ENCODE results near the gene KIAA1210. TPM values are rescaled to one million over a fixed set of nuclear protein-coding genes. Genes with fewer than 3 reads are reported as not detected.

Gene KIAA1210
- total RNA-seq, 2 donors from 2014 or later: not detected

- no peak for ATAC-seq
- intact Hi-C loops (cut with DNase I, micrococcal nuclease): no loop called here
- no peak for DNase-seq
These were observed 31.7 kb downstream of the KIAA1210 start for GRCh38 chrX:119095936-119096335.

DNA sequence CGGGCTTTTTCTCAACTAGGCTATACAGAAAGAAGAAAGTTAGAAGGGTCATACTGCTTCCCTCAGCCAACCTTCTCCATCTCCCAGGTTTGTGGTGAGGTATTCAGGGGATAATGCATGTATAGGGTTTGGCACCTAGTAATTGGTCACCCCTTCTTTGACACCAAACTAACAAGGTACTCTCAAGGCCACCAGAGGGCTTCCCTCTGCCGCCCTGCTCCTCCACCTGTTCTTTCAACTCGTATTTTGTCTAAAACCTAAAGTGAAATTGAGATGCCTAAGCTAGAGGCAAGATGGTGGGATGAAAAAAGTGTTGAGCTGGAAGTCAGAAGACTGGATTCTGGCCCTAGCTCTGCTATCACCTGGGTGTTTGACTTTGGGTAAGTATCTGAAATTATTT, 32.8 kb downstream of the KIAA1210 start:
- no peak for ATAC-seq
- intact Hi-C loops (cut with DNase I, micrococcal nuclease): no loop called here
- DNase-seq: no peak

DNA sequence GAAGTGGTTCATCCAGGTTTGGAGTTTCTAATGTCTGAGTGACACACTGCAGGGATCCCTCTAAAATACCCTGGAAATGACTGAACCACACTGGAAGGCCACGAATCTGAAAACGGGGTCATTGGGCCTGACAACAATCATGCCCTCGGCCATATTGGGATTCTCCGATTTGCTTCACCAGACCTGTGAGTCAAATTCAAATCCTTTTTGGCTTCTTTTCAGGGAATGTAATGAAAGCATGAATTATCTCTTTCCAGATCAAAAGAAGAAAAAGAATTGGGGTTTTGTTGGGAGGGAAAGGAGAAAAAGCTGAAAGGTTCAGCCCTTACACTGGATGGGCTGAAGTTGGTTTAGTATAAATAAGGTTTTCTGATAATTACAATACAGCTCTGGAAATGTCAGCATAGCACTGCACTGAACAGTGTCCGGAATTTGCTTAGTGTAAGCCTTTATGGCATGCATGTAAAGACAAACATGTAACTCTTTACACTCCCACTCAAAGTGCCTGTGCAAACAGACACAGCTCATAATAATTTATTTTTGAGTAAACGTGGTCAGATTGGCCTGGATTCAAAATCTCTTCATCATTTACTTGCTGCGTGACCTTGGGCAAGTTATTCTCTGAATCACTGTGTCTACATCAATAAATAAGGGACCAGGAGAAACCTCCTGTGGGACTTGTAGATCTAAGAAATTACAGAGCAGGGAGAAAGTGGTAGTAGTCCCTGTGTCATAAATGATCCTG, 33.4 kb downstream of the KIAA1210 start:
- intact Hi-C loops (cut with DNase I, micrococcal nuclease): no loop called here
- no peak for DNase-seq
- peak; percentile 88 for ATAC-seq

GRCh38 chrX:119090627-119091026, 37.0 kb downstream of the KIAA1210 start:
- ATAC-seq: no peak
- intact Hi-C loops (cut with DNase I, micrococcal nuclease): no loop called here
- DNase-seq: no peak

- DNase-seq: no peak
- intact Hi-C loops (cut with DNase I, micrococcal nuclease): no loop called here
- ATAC-seq: no peak
These were observed 38.0 kb downstream of the KIAA1210 start for GRCh38 chrX:119089619-119090018.

DNA sequence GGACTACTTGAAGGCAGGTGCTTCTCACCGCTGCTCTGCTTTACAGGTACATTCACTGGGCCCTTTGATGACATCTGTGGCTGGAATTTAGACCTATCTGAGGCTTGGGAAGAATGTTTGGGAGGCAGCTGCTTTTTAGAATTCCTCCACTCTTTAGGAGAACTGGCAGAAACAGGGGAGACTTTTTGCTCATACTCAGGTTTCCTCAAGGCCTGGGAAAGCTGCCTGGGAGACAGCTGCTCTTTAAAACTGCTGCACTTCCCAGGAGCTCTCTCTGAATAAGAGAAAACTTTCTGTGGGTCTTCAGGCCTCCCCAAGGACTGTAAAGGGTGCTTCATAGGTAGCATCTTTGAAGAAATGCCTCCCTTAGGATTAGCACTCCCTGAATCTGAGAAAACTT, 40.5 kb downstream of the KIAA1210 start:
- ATAC-seq: no peak
- DNase-seq: no peak
- intact Hi-C loops (cut with DNase I, micrococcal nuclease): no loop called here

GRCh38 chrX:119084766-119085165, 42.8 kb downstream of the KIAA1210 start:
- no peak for ATAC-seq
- intact Hi-C loops (cut with DNase I, micrococcal nuclease): no loop called here
- DNase-seq: no peak

DNA sequence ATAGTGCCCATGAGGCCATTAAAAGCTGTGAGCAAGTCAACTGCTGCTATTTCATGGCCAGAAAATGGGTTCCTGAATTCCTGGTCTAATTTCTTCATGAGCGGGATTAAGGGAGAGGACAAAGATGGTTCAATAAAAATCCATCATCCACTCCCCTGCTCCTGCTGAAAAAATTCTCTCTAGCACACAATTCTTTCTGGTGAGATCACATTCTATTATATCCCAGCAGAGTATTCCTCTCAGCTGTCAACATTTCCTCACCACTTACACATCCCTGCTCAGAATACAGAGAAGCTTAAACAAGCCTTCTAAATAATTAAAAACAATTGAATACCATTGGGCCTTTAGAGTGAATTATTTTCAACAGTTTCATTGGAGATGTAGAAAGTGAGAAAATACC, 45.3 kb downstream of the KIAA1210 start:
- ATAC-seq: no peak
- intact Hi-C loops (cut with DNase I, micrococcal nuclease): no loop called here
- DNase-seq: no peak

- ATAC-seq: no peak
- intact Hi-C loops (cut with DNase I, micrococcal nuclease): no loop called here
- DNase-seq: no peak
These were observed 52.2 kb downstream of the KIAA1210 start for GRCh38 chrX:119075270-119076025.

DNA sequence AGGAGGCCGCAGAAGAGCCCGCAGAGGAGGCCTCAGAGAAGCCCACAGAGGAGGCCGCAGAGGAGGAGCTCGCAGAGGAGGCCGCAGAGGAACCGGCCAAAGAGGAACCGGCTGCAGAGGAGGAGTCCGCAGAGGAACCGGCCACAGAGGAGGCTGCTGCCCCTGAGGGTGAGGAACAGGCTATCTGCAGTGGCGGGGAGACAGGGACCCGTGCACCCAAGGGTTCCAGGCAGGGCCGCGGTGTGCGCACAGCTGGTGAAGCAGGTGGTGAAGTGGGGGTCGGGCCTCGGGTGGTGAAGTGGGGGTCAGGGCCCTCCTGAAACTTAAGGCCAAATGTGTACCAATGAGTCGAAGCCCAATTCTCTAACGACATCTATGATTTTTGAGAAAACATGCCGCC, 53.7 kb downstream of the KIAA1210 start:
- DNase-seq: no peak
- intact Hi-C loops (cut with DNase I, micrococcal nuclease): no loop called here

GRCh38 chrX:119073200-119073905, 54.3 kb downstream of the KIAA1210 start:
- ATAC-seq: no peak
- intact Hi-C loops (cut with DNase I, micrococcal nuclease): no loop called here
- no peak for DNase-seq

More for the DNA sequence above, 53.7 kb downstream of the KIAA1210 start:
- ATAC-seq: no peak

- intact Hi-C loops (cut with DNase I, micrococcal nuclease): no loop called here
- DNase-seq (no peak), ATAC-seq (no peak)
These were observed 54.9 kb downstream of the KIAA1210 start, which contains the start of gene CT47C1 for GRCh38 chrX:119072744-119073143. CT47C1 (plus strand) TSS chrX:119072993; CDS start chrX:119073226, 233 bp downstream.

DNA sequence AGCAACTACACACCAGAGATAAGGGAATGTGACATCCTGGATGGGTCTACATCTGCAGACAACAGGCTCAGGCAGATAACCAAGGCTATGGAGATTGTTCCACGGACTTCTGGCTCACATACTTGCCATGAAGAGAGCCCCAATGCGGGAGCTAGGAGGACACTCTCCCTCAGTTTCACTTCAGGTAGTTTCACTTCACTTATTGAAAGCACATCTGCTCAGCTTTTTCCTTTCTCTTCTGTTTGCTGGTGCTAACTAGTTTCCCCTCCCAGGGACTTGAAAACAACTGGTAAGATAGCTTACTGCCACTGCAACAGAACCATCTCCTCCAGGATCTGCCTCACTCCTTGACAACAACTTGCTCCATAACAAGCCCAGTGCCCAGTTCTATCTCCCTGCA, 56.2 kb downstream of the KIAA1210 start:
- DNase-seq (no peak), ATAC-seq (no peak)
- intact Hi-C loops (cut with DNase I, micrococcal nuclease): no loop called here

DNA sequence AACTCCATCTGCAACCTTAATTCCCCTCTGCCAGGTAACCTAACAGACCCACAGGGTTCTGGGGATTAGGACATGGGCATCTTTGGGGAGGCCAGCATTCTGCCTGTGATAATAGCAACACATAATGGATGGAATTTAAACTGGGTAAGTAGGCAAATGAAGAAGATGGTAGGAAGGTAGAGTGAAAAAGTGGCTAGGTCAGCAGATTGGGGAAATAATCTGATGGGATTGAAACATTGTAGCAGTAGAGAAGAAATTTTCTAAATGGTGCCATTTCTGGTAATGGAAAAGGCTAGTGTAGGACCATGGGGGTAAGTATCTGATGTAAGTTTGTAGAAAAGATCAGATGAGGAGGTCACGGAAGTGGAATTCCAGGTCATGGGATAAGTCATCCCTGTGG, 57.9 kb downstream of the KIAA1210 start:
- no peak for DNase-seq
- intact Hi-C loops (cut with DNase I, micrococcal nuclease): loop anchor here in 1 of 2 donors (10.0 kb wide), 1 partner anchor 225 kb away; no protein-coding TSS in a partner anchor
- ATAC-seq: no peak

DNA sequence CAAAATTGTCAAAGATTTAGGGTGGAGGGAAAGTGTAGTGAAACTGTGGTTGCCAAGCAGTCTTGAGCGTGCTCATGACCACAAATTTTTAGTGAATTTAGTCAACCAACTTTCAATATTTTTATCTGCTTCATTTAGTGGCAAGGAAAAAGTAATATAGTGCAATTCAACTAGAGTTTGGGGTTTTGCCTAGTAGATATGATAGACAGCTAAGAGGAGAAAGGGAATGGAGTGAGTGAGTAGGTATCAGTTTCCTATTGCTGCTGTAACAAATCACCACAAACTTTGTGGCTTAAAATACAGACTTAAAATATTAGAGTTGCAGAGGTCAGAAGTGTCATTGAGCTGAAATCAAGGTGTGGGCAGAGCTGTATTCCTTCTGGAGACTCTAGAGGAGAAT, 58.5 kb downstream of the KIAA1210 start:
- intact Hi-C loops (cut with DNase I, micrococcal nuclease): loop anchor here in 1 of 2 donors (10.0 kb wide), 1 partner anchor 224 kb away; no protein-coding TSS in a partner anchor
- no peak for ATAC-seq
- no peak for DNase-seq

DNA sequence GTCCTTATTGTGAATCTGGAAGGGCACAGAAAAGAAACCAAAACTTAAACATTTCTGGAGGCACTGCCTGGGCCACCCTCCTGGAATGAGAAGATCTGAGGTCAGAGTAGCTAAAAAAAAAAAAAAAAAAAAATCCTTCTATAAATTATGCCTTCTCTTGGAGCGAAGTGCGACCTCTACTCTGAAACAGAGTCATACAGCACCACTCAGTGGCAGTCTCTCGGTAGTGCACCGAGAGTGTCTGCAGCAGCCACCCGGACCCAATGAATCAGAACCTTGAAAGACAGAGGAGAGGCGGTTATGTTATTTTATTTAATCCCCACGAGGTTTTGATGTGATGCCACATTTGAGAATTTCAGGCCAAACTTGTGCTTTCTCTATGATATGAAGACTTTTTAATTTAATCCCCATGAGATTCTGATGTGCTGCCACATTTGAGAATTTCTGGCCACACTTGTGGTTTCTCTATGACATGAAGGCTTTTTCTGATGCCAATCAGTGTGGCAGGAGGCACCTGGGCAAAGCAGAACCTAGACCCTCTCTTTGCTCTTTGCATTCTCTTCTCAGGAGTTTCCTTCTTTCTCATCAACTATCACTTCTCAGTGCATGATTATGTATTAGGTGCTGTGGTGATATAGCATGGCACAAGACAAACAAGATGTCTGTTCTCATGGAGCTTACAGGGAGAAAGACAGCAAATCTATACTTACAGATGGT, 60.4 kb downstream of the KIAA1210 start:
- peak in 1 of 2 donors; percentile 60 for DNase-seq
- intact Hi-C loops (cut with DNase I, micrococcal nuclease): loop anchor here in 1 of 2 donors (10.0 kb wide), 1 partner anchor 222 kb away; no protein-coding TSS in a partner anchor

GRCh38 chrX:119063428-119063827, 64.2 kb downstream of the KIAA1210 start:
- intact Hi-C loops (cut with DNase I, micrococcal nuclease): loop anchor here in 1 of 2 donors (10.0 kb wide), 1 partner anchor 219 kb away; no protein-coding TSS in a partner anchor

More for the DNA sequence above, 60.4 kb downstream of the KIAA1210 start:
- ATAC-seq: peak; percentile 80

DNA sequence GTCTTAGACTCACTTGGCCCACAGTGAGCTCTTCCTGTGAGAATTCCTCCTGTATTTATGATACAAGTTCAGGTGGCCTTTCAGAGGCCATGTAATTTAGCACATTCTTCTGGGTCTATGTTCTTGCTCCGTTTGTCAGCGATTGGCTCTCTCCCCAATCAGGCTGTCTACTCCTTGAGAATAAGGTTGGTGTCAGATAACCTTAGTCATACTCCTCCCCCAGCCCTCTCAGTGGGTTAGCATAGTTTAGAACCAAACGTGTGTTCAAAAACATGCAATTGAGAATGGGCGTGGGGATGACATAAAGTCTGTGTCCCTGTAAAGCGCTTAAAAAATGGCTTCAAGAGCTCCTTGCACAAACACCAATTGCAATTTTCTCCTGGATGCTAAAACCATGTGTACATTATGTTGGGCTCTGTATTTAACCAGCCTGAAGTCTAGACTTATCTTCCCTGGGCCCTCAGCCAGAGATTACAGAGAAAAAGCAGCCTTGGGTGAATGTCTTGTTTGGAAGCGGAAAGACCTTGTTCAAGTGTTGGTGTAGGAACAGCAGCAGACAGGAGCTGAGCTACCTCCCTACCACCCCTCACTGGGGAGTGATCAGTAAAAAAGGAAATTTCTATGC, 64.8 kb downstream of the KIAA1210 start:
- ATAC-seq (no peak), DNase-seq (no peak)
- intact Hi-C loops (cut with DNase I, micrococcal nuclease): loop anchor here in 1 of 2 donors (10.0 kb wide), 1 partner anchor 218 kb away; no protein-coding TSS in a partner anchor

More at GRCh38 chrX:119063428-119063827, 64.2 kb downstream of the KIAA1210 start:
- DNase-seq (no peak), ATAC-seq (no peak)

Data from left colon (tissue), 2 donors.